ENCODE results near the gene TRAPPC8. TPM values are rescaled to one million over a fixed set of nuclear protein-coding genes. Genes with fewer than 3 reads are reported as not detected.
A peak's percentile ranks its signal among the peaks of the same experiment; 100 is the strongest.
"Not testable (repeated sequence)": the region's sequence is repeated elsewhere in the genome, so short reads cannot be mapped to it uniquely, and the experiment has no call there.

Gene TRAPPC8
- 24.9 TPM for polyA plus RNA-seq (2012; ENCODE audit: insufficient read depth, insufficient read length)

- peak within 1 kb of the TSS; percentile 99 for H3K4me3 ChIP-seq (ENCODE audit: low read length)
- peak; percentile 94 for DNase-seq (ENCODE audit: low read depth, low spot score)
Observed at GRCh38 chr18:31942999-31943877, at the start of gene TRAPPC8. TRAPPC8 (minus strand) TSS chr18:31943128; CDS start chr18:31942764, 364 bp downstream.

GRCh38 chr18:31990823-31991222 is 47.9 kb upstream of the TRAPPC8 start:
- DNase-seq (ENCODE audit: low read depth, low spot score), result no peak
- no peak overlapping the region for H3K4me3 ChIP-seq (ENCODE audit: low read length)

- H3K4me3 ChIP-seq (ENCODE audit: low read length), result no peak overlapping the region
- DNase-seq (ENCODE audit: low read depth, low spot score), result peak; percentile 23
Observed at GRCh38 chr18:31983976-31984375, 41.0 kb upstream of the TRAPPC8 start.

GRCh38 chr18:31983020-31983419 is 40.1 kb upstream of the TRAPPC8 start:
- no peak overlapping the region for H3K4me3 ChIP-seq (ENCODE audit: low read length)
- DNase-seq (ENCODE audit: low read depth, low spot score), result no peak

GRCh38 chr18:31980863-31981262 is 37.9 kb upstream of the TRAPPC8 start:
- no peak for DNase-seq (ENCODE audit: low read depth, low spot score)
- no peak overlapping the region for H3K4me3 ChIP-seq (ENCODE audit: low read length)

GRCh38 chr18:31979714-31980113 is 36.8 kb upstream of the TRAPPC8 start:
- DNase-seq (ENCODE audit: low read depth, low spot score), result no peak
- H3K4me3 ChIP-seq (ENCODE audit: low read length), result no peak overlapping the region

GRCh38 chr18:31978616-31979015 is 35.7 kb upstream of the TRAPPC8 start:
- DNase-seq (ENCODE audit: low read depth, low spot score), result no peak
- H3K4me3 ChIP-seq (ENCODE audit: low read length), result no peak overlapping the region

- no peak overlapping the region for H3K4me3 ChIP-seq (ENCODE audit: low read length)
- DNase-seq (ENCODE audit: low read depth, low spot score), result peak; percentile 27
Observed at GRCh38 chr18:31977270-31977872, 34.4 kb upstream of the TRAPPC8 start.

GRCh38 chr18:31976242-31976641 is 33.3 kb upstream of the TRAPPC8 start:
- no peak overlapping the region for H3K4me3 ChIP-seq (ENCODE audit: low read length)
- no peak for DNase-seq (ENCODE audit: low read depth, low spot score)

- no peak for DNase-seq (ENCODE audit: low read depth, low spot score)
- no peak overlapping the region for H3K4me3 ChIP-seq (ENCODE audit: low read length)
Observed at GRCh38 chr18:31973929-31974546, 31.1 kb upstream of the TRAPPC8 start.

GRCh38 chr18:31970617-31971016 is 27.7 kb upstream of the TRAPPC8 start:
- DNase-seq (ENCODE audit: low read depth, low spot score), result no peak
- no peak overlapping the region for H3K4me3 ChIP-seq (ENCODE audit: low read length)

- no peak for DNase-seq (ENCODE audit: low read depth, low spot score)
- H3K4me3 ChIP-seq (ENCODE audit: low read length), result no peak overlapping the region
Observed at GRCh38 chr18:31965316-31965970, 22.5 kb upstream of the TRAPPC8 start.

GRCh38 chr18:31957728-31958127 is 14.8 kb upstream of the TRAPPC8 start:
- H3K4me3 ChIP-seq (ENCODE audit: low read length), result no peak overlapping the region
- no peak for DNase-seq (ENCODE audit: low read depth, low spot score)

- no peak for DNase-seq (ENCODE audit: low read depth, low spot score)
- no peak overlapping the region for H3K4me3 ChIP-seq (ENCODE audit: low read length)
Observed at GRCh38 chr18:31954349-31954748, 11.4 kb upstream of the TRAPPC8 start.

- not testable (repeated sequence) for DNase-seq (ENCODE audit: low read depth, low spot score); H3K4me3 ChIP-seq (ENCODE audit: low read length)
Observed at GRCh38 chr18:31953699-31954098, 10.8 kb upstream of the TRAPPC8 start.

GRCh38 chr18:31952223-31952622 is 9.3 kb upstream of the TRAPPC8 start:
- H3K4me3 ChIP-seq (ENCODE audit: low read length), result no peak overlapping the region
- DNase-seq (ENCODE audit: low read depth, low spot score), result no peak

GRCh38 chr18:31950583-31950982 is 7.7 kb upstream of the TRAPPC8 start:
- no peak for DNase-seq (ENCODE audit: low read depth, low spot score)

GRCh38 chr18:31948349-31948748 is 5.4 kb upstream of the TRAPPC8 start:
- DNase-seq (ENCODE audit: low read depth, low spot score); H3K4me3 ChIP-seq (ENCODE audit: low read length): not testable (repeated sequence)

More at GRCh38 chr18:31950583-31950982, 7.7 kb upstream of the TRAPPC8 start:
- no peak overlapping the region for H3K4me3 ChIP-seq (ENCODE audit: low read length)

GRCh38 chr18:31946305-31947046 is 3.5 kb upstream of the TRAPPC8 start:
- DNase-seq (ENCODE audit: low read depth, low spot score), result no peak
- no peak overlapping the region for H3K4me3 ChIP-seq (ENCODE audit: low read length)
